Measurements from ENCODE around the gene SLC66A1.

Gene SLC66A1

GRCh38 chr1:19340387-19340937, 28.3 kb downstream of the SLC66A1 start:
- peak in 1 of 10 donors; percentile 21 for DNase-seq
- intact Hi-C loops (cut with DNase I) = no loop called here

DNA sequence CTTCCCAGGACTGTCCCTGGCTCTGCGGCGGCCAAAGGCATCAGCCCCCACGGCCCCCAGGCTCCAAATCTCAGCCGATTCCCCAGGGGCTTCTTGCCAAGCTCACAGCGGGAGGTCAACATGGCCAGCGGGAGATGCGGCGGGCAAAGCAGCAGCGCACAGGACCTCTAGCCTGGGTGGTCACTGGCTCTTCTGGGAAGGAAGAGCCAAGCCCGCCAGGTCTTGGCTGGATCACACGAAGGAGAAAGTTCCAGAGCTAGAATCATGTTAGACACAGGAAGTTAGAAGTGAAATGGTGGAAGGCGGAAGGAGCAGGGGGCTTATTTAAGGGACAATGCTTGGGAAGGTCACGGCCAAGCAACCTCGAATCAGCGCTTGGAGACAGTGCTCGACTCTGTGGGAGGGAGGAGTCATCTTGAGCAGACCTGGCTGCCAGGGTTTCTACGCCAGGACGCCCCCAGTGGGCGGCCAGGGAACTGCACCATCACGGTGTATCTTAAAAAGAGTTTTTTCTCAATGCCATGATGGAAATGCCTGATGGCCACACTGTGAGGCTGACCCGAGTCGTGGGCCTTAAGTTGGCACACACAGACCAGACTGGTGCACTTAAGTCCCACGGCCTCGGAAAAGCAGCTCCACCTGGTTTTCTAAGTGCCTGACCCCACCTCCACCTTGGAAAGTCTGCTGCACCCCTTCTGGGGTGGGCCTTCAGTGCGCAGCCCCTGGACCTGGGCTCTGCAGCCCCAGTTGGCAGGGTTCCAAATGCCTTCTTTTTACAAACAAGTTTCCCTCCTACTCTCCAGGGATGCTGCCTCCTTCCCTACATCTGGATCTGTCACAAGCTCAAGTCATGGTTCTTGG, 29.3 kb downstream of the SLC66A1 start:
- DNase-seq = peak in 8 of 10 donors; percentile 50 to 95 (median 69)
- intact Hi-C loops (cut with DNase I) = no loop called here

DNA sequence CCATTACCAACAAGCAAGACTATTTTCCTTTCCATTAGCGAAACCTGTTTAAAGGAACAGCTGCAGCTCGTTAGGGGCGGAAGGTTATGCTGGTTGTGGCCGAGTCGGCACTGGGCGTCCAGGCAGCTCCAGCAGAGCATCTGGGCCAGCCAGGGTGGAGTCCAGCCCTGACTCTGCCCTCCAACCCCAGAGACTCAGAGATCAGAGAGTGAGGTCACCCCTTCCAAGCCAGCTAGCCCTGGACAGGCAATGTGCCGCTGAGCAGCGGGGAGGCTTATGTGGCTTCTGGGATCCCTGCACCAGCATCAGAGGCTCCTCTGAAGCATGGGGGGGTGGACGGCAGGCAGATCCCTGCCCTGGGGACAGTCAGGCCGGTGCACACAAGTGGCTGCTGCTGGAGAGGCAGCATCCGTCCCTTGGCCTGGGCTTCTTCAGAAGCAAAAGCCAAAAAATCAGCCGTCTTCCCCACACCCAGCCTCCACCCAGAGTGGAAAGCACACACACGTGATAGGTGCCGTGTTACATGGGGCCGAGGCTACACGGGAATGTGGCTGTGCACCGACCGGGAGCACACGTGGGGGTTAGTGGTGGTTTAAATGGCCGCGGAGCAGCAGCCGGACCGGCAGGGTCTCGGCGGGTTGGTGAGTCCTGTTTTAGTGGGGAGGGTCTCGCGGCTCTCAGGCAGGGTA, 30.1 kb downstream of the SLC66A1 start:
- intact Hi-C loops (cut with DNase I) = no loop called here
- DNase-seq = peak in 1 of 10 donors; percentile 62

GRCh38 chr1:19342894-19343616, 30.9 kb downstream of the SLC66A1 start:
- intact Hi-C loops (cut with DNase I) = no loop called here
- DNase-seq = peak in 1 of 10 donors; percentile 52

DNA sequence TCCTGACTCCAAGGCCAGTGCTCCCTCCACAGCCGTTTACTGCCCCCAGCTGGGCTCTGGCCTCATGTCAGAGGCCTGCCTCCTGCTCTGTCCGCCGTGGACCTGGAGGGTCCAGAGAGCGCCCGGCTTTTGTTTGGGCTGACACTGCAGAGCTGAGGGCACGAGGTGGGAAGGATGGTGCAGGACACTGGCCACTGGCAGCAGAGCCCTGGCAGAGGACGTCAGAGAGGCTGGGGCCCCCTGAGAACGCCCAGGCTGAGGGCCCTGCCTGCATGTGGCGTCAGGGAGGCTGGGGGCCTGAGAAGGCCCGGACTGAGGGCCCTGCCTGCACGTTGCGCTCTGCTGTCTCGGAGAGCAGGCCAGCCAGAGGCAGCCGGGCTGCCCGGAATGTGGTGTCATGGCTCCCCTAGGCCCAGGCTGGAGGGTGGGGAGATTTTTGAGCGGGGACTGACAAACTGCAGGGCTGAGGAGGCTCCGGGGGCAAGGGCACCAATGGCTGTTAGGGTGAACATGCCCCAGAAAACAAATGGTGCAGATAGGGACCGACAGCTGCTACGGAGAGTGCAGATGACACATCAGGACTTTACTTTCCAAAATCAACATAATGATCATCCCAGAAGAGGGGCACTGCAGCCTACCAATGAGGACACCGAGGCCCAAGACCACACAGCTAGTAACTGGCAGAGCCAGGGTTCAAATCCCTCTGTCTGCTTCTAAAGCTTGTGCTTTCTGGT, 31.7 kb downstream of the SLC66A1 start:
- intact Hi-C loops (cut with DNase I) = loop anchor here (2.0 kb wide), 1 partner anchor 307 kb away; no protein-coding TSS in a partner anchor
- DNase-seq = peak in 2 of 10 donors; percentile 47 to 81

GRCh38 chr1:19344372-19344810, 32.3 kb downstream of the SLC66A1 start:
- intact Hi-C loops (cut with DNase I) = loop anchor here (2.0 kb wide), 1 partner anchor 306 kb away; no protein-coding TSS in a partner anchor
- DNase-seq = peak in 9 of 10 donors; percentile 49 to 95 (median 70)

- no peak for DNase-seq
- intact Hi-C loops (cut with DNase I) = loop anchor here (2.0 kb wide), 1 partner anchor 306 kb away; no protein-coding TSS in a partner anchor
Observed at GRCh38 chr1:19344831-19345230, 32.7 kb downstream of the SLC66A1 start.

GRCh38 chr1:19345391-19345790, 33.3 kb downstream of the SLC66A1 start:
- intact Hi-C loops (cut with DNase I) = loop anchor here (2.0 kb wide), 1 partner anchor 305 kb away; no protein-coding TSS in a partner anchor
- peak in 2 of 10 donors; percentile 24 to 87 for DNase-seq

- no peak for DNase-seq
- intact Hi-C loops (cut with DNase I) = no loop called here
Observed at GRCh38 chr1:19346026-19346425, 33.9 kb downstream of the SLC66A1 start.

DNA sequence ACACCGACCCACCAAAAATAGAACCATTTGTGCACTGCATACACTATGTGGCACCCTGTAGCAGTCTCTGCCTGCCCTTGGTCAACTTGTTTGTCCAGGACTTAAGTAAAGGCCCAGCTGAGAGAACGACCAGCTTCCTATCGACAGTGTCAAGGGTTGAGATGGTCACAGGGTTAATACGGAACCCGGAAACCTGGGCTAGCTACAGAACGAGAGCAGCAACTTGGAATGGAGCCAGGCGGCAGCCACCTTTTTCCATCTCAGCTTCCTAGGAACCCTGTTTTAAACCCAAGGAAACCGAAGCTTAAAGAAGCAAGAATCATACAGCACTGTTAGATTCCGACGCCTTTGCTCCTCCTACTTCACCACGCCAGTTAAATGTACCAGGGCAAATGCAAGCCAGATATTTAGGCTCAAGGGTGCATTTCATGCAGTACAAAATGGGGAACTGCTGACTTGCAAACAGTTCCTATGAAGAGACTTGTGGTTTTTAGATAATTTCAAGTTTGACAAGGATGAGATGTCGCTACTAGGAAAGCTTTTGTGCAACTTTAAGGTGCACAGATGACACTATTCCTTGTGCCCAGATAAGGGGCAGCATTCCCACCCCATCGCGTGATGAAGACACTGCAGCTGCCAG, 35.5 kb downstream of the SLC66A1 start:
- no peak for DNase-seq
- intact Hi-C loops (cut with DNase I) = no loop called here

DNA sequence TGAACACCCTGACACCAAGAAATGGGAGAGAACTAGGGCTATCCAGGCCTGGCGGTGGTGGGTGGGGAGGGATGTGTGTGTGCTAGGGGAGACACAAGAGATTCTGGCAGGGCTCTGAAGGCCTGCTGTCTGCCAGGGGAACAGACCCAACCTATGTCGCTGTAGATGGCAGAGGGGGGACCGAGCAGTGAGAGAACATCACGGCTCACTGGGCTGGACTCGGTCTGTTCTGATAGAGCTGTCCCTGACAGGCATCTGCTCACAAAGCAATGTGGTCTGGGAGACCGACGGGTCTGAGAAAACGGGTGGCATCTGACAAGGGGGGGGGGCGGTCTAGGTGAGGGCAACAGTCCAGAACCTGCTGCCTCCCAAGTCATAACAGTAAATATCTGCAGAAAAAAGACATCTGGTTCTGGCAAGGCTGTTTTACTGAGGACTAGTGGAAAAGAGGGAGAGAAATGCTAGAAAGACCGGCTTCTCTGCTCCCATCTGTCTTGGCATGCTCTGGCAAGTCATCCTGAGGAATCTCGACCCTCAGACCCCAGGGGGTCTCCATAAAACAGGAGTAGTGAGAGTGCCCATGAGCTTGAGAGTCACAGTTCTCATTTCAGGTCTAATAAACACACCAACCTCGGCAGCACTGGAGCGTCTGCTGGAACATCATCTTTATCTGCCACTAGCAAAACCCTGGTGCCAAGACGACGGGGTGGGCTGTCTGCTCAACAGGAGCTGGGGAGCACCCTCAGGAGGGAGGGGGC, 36.5 kb downstream of the SLC66A1 start:
- intact Hi-C loops (cut with DNase I) = no loop called here

GRCh38 chr1:19349999-19350398, 37.9 kb downstream of the SLC66A1 start:
- peak in 1 of 10 donors; percentile 79 for DNase-seq
- intact Hi-C loops (cut with DNase I) = no loop called here

More for the DNA sequence above, 36.5 kb downstream of the SLC66A1 start:
- DNase-seq = no peak

GRCh38 chr1:19350566-19350965, 38.4 kb downstream of the SLC66A1 start:
- no peak for DNase-seq
- intact Hi-C loops (cut with DNase I) = no loop called here

- intact Hi-C loops (cut with DNase I) = no loop called here
- peak in 1 of 10 donors; percentile 63 for DNase-seq
Observed at GRCh38 chr1:19351873-19352272, 39.7 kb downstream of the SLC66A1 start.

- peak in 2 of 10 donors; percentile 73 to 83 for DNase-seq
- intact Hi-C loops (cut with DNase I) = no loop called here
Observed at GRCh38 chr1:19352839-19353238, 40.7 kb downstream of the SLC66A1 start.

- intact Hi-C loops (cut with DNase I) = no loop called here
- peak in 1 of 10 donors; percentile 34 for DNase-seq
Observed at GRCh38 chr1:19353596-19353995, 41.5 kb downstream of the SLC66A1 start.

GRCh38 chr1:19354531-19354981, 42.4 kb downstream of the SLC66A1 start:
- peak in 1 of 10 donors; percentile 41 for DNase-seq
- intact Hi-C loops (cut with DNase I) = no loop called here

DNA sequence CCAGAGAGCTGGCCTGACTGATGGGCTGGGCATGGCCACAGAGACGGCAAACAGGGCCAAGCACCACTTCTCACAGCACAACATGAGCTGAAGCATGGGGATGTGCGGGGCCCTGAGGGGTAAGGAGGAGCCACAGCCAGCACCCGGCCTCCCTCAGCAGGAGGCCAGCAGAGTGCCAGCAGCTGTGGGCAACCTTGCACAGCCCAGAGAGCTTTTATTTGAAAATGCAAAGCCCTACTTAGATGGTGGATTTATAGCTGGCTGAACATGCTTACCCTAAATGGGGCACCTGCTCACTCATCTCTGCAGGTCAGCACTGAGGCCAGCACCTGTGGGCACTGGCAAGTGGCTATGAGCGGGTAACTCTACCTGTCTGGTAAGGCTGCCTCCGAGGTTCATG, 44.1 kb downstream of the SLC66A1 start:
- intact Hi-C loops (cut with DNase I) = no loop called here
- peak in 2 of 10 donors; percentile 12 to 54 for DNase-seq

Data from posterior cingulate gyrus (tissue), 11 donors.